Measurements from ENCODE around the gene EHD4.

GRCh38 chr15:41854443-41854842, 117.9 kb downstream of the EHD4 start:
- TF ChIP-seq POLR2A (IDR thresholded peaks at IDR 0.05; ENCODE audit: low read length) = no peak
- no peak for TF ChIP-seq GATA1 (IDR thresholded peaks at IDR 0.05; ENCODE audit: low read depth, low read length)

Measured in erythroblast (primary cell).